Measurements from ENCODE around the gene CCN2. TPM values are rescaled to one million over a fixed set of nuclear protein-coding genes. Genes with fewer than 3 reads are reported as not detected.
A peak's percentile ranks its signal among the peaks of the same experiment; 100 is the strongest.

CCN2 gene
- total RNA-seq, 3 donors from 2014 or later, result 17.1 to 39.7 (median 39.4) TPM

DNA sequence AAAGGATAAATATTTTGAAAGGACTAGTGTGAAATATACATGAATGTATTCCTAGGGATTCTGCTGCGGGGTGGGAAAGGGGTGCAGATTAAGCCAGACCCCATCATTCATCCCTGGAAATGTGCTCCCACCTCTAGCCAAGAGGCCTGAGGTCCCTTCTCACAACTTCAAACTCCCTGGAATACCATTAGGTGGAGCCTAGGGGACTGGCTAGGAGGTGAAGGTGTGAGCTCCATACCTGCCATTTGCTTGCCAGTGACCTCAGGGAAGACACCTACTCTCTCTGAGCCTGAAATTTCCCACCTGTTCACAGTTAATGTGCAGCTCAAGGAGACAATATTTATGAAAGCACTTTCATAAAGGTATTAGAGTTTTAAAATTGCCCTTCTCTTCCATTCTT is 4.7 kb upstream of the CCN2 start:
- no peak for ATAC-seq
- H3K4me1 ChIP-seq (ENCODE audit: low read depth), result peaks cover 47% of the 10 kb centered on the region
- no peak for DNase-seq

DNA sequence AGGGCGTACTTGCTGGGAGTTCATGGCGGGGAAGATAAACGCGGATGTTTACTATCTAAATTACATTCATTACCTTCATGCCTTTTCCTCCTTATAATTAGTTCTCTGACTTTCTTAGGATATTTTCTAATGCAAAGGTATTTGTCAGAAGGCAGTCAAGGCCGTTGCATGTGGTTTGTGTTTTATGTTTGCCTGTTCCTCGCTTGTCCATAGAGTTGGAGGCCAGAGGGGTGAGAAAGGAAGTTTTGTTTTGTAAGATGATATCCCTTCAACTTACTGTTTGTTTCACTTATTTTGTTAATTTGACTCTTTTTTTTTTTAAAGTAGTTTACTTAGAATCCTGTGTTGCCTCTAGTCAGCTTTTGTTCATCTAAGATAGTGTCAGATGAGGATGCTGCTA is 4.0 kb upstream of the CCN2 start:
- DNase-seq (no peak), ATAC-seq (no peak)
- TF ChIP-seq, protein P1, sequence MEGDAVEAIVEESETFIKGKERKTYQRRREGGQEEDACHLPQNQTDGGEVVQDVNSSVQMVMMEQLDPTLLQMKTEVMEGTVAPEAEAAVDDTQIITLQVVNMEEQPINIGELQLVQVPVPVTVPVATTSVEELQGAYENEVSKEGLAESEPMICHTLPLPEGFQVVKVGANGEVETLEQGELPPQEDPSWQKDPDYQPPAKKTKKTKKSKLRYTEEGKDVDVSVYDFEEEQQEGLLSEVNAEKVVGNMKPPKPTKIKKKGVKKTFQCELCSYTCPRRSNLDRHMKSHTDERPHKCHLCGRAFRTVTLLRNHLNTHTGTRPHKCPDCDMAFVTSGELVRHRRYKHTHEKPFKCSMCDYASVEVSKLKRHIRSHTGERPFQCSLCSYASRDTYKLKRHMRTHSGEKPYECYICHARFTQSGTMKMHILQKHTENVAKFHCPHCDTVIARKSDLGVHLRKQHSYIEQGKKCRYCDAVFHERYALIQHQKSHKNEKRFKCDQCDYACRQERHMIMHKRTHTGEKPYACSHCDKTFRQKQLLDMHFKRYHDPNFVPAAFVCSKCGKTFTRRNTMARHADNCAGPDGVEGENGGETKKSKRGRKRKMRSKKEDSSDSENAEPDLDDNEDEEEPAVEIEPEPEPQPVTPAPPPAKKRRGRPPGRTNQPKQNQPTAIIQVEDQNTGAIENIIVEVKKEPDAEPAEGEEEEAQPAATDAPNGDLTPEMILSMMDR (IDR thresholded peaks at IDR 0.05), result no peak
- Histone ChIP-seq H3K4me1 (ENCODE audit: low read depth) (peaks cover 47% of the 10 kb centered on the region), H3K36me3 (ENCODE audit: low read depth) (no peaks in the 10 kb centered on the region), H3K9me3 (no peaks in the 10 kb centered on the region), H3K4me3 (no peak overlapping the region)
- intact Hi-C loops (cut with DNase I, micrococcal nuclease), result no loop called here

More for the DNA sequence above, 4.7 kb upstream of the CCN2 start:
- Histone ChIP-seq H3K36me3 (ENCODE audit: low read depth) (no peaks in the 10 kb centered on the region), H3K9me3 (no peaks in the 10 kb centered on the region), H3K4me3 (no peak overlapping the region)
- intact Hi-C loops (cut with DNase I, micrococcal nuclease), result no loop called here
- TF ChIP-seq, protein P1 (IDR thresholded peaks at IDR 0.05), result no peak

DNA sequence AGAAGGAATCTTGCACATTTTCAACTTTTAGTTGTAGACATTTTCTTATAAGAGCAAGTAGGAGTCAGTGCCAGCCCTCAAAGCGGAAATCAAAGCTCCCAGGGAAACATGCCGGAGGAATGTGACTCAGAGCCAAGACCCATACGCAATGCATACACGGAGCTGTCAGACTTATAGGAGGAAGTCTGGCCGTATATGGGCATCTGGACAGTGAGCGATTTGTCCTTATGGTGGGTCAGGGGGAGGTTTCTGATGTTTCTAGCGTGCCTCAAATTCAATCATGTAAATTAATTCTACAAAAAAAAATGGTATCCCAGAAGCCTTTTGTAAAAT is 3.6 kb upstream of the CCN2 start:
- H3K4me3 ChIP-seq, result no peak overlapping the region
- TF ChIP-seq, protein P1 (IDR thresholded peaks at IDR 0.05), result no peak
- peak; percentile 68 for ATAC-seq
- no peaks in the 10 kb centered on the region for H3K36me3 ChIP-seq (ENCODE audit: low read depth)
- no peaks in the 10 kb centered on the region for H3K9me3 ChIP-seq
- intact Hi-C loops (cut with DNase I, micrococcal nuclease), result no loop called here
- peaks cover 47% of the 10 kb centered on the region for H3K4me1 ChIP-seq (ENCODE audit: low read depth)
- peak in 2 of 3 donors; percentile 61 to 81 for DNase-seq

DNA sequence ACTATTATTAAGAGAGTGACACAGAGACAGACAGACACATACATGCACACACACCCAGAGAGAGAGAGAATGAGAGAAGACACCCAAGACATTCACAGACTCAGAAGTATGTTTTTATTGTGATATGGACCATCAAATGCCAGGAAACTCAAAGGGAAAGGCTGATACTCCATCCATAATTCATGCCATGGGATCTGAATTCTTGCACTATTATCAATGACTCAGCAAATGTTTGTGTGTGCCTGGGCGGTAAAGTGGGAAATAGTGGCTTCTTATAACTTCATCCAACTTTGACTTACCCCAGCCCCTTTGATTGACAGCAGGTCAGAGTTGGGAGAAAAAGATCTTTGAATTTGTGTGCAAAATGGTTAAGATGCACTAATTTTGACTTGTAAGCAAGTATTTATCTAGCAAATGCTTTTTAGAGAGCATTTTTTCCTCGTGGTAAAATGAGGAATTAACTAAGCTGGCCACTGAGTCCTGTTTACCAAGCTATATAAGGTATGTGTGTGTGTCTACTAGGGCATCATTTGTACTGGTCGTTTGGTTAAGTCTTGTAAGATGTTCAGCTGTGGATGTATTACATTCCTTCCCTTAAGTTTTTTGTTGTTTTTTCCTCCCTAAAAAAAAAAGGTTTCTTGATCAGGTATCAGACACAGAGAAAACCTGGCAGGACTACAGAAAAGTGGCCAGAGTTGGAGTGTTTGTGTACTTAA is 3.0 kb upstream of the CCN2 start:
- Histone ChIP-seq H3K4me3 (no peak overlapping the region), H3K36me3 (ENCODE audit: low read depth) (no peaks in the 10 kb centered on the region), H3K4me1 (ENCODE audit: low read depth) (peaks cover 45% of the 10 kb centered on the region), H3K9me3 (no peaks in the 10 kb centered on the region)
- no peak for ATAC-seq
- TF ChIP-seq, protein P1 (IDR thresholded peaks at IDR 0.05), result no peak
- no peak for DNase-seq
- intact Hi-C loops (cut with DNase I, micrococcal nuclease), result no loop called here

DNA sequence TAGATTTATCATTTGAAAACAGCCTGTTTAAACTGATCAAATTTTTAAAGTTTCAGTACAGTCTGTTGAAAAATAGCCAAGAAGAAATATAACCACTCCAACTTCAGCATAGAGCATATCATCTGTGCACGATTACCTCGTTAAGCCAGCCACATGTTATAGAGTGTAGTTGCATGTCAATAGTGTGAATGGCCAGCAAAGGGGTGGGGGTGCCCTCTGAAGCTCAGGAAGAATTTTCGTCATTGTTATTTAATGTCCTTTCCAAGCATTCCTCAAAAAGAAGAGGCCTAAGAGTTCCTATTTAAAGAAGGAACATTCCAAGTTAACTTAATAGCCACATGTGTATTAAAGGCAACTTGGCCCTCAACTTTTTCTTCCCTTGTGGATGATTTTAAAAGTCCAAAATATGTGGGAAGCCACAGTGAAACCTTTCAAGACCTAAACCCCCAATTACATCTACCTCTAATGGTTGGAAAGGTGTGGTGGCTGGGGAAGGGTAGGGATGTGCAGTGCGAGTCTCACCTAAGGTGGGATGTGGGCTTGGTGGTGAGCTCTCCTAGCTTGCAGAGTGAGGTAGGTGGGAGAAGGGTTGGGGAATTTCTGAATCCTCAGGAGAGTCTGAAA is 1.8 kb upstream of the CCN2 start:
- TF ChIP-seq, protein P1 (IDR thresholded peaks at IDR 0.05), result no peak
- Histone ChIP-seq H3K4me1 (ENCODE audit: low read depth) (peaks cover 35% of the 10 kb centered on the region), H3K4me3 (no peak overlapping the region), H3K36me3 (ENCODE audit: low read depth) (no peaks in the 10 kb centered on the region), H3K9me3 (no peaks in the 10 kb centered on the region)
- DNase-seq (no peak), ATAC-seq (no peak)
- intact Hi-C loops (cut with DNase I, micrococcal nuclease), result no loop called here
